ENCODE data around the gene CHST11. TPM values are rescaled to one million over a fixed set of nuclear protein-coding genes. Genes with fewer than 3 reads are reported as not detected.

The CHST11 gene
- total and polyA plus RNA-seq, 4 donors: 0.57 to 11.1 (median 3.7) TPM

- H3K9me3 ChIP-seq (ENCODE audit: control insufficient read depth in 4 of 4, low read length in 3 of 4): no peaks in the 10 kb centered on the region
- H3K27me3 ChIP-seq (ENCODE audit: control insufficient read depth in 4 of 4, insufficient read depth in 4 of 4, low read length in 3 of 4): no peaks in the 10 kb centered on the region
- WGBS: 93% methylated on average over 12 of the region's 12 CpGs
- H3K9ac ChIP-seq (ENCODE audit: low read depth in 1 of 2, low read length in 2 of 2): no peak overlapping the region
- no peaks in the 10 kb centered on the region for H3K4me1 ChIP-seq (ENCODE audit: control insufficient read depth in 4 of 4, insufficient read depth in 4 of 4, low read length in 3 of 4)
- H3K4me3 ChIP-seq (ENCODE audit: low read depth in 1 of 3, low read length in 3 of 3): no peak overlapping the region
- no peaks in the 10 kb centered on the region for H3K36me3 ChIP-seq (ENCODE audit: control insufficient read depth in 4 of 4, insufficient read depth in 3 of 4, low read depth in 1 of 4, low read length in 3 of 4)
- no peak for DNase-seq (ENCODE audit: low spot score)
- TF ChIP-seq RXRA (IDR thresholded peaks at IDR 0.05) (no peak), JUND (IDR thresholded peaks at IDR 0.05) (no peak), GABPA (IDR thresholded peaks at IDR 0.05 in 1 of 2, conservative IDR thresholded peaks at IDR 0.05 in 1 of 2) (no peak), ATF3 (IDR thresholded peaks at IDR 0.05) (no peak), FOXA2 (IDR thresholded peaks at IDR 0.05) (no peak), HNF4A (conservative IDR thresholded peaks at IDR 0.05) (no peak), RAD21 (IDR thresholded peaks at IDR 0.05) (no peak), ZBTB33 (IDR thresholded peaks at IDR 0.05) (no peak), SP1 (IDR thresholded peaks at IDR 0.05) (no peak), EGR1 (IDR thresholded peaks at IDR 0.05; ENCODE audit: low read depth in 2 of 2) (no peak), FOXA1 (IDR thresholded peaks at IDR 0.05) (no peak), HNF4G (IDR thresholded peaks at IDR 0.05) (no peak), NR2F2 (IDR thresholded peaks at IDR 0.05) (no peak), TAF1 (conservative IDR thresholded peaks at IDR 0.05) (no peak), YY1 (IDR thresholded peaks at IDR 0.05) (no peak)
- TF ChIP-seq, protein P1, sequence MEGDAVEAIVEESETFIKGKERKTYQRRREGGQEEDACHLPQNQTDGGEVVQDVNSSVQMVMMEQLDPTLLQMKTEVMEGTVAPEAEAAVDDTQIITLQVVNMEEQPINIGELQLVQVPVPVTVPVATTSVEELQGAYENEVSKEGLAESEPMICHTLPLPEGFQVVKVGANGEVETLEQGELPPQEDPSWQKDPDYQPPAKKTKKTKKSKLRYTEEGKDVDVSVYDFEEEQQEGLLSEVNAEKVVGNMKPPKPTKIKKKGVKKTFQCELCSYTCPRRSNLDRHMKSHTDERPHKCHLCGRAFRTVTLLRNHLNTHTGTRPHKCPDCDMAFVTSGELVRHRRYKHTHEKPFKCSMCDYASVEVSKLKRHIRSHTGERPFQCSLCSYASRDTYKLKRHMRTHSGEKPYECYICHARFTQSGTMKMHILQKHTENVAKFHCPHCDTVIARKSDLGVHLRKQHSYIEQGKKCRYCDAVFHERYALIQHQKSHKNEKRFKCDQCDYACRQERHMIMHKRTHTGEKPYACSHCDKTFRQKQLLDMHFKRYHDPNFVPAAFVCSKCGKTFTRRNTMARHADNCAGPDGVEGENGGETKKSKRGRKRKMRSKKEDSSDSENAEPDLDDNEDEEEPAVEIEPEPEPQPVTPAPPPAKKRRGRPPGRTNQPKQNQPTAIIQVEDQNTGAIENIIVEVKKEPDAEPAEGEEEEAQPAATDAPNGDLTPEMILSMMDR (IDR thresholded peaks at IDR 0.05; ENCODE audit: low read depth, low read length, missing input control): no peak
- TF ChIP-seq, protein P2, sequence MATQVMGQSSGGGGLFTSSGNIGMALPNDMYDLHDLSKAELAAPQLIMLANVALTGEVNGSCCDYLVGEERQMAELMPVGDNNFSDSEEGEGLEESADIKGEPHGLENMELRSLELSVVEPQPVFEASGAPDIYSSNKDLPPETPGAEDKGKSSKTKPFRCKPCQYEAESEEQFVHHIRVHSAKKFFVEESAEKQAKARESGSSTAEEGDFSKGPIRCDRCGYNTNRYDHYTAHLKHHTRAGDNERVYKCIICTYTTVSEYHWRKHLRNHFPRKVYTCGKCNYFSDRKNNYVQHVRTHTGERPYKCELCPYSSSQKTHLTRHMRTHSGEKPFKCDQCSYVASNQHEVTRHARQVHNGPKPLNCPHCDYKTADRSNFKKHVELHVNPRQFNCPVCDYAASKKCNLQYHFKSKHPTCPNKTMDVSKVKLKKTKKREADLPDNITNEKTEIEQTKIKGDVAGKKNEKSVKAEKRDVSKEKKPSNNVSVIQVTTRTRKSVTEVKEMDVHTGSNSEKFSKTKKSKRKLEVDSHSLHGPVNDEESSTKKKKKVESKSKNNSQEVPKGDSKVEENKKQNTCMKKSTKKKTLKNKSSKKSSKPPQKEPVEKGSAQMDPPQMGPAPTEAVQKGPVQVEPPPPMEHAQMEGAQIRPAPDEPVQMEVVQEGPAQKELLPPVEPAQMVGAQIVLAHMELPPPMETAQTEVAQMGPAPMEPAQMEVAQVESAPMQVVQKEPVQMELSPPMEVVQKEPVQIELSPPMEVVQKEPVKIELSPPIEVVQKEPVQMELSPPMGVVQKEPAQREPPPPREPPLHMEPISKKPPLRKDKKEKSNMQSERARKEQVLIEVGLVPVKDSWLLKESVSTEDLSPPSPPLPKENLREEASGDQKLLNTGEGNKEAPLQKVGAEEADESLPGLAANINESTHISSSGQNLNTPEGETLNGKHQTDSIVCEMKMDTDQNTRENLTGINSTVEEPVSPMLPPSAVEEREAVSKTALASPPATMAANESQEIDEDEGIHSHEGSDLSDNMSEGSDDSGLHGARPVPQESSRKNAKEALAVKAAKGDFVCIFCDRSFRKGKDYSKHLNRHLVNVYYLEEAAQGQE (IDR thresholded peaks at IDR 0.05): no peak
- TF ChIP-seq, protein P3, sequence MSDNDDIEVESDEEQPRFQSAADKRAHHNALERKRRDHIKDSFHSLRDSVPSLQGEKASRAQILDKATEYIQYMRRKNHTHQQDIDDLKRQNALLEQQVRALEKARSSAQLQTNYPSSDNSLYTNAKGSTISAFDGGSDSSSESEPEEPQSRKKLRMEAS (IDR thresholded peaks at IDR 0.05): no peak
- no peak overlapping the region for H3K27ac ChIP-seq (ENCODE audit: low read depth in 1 of 2, low read length in 2 of 2)
Measured at GRCh38 chr12:104575442-104576186, 118.9 kb downstream of the CHST11 start.

Measured in liver (tissue), 9 donors.